NCI-H526 (cell line): ENCODE data around the gene CYB561D2.

Experiments used
- DNase-seq, 2 experiments: peaks; one replicate each; lab custom pipeline; 2025; lab: John Stamatoyannopoulos, UW

Gene CYB561D2

GRCh38 chr3:50390508-50391224 lies 40.0 kb downstream of the CYB561D2 start:
- DNase-seq = no peak

- no peak for DNase-seq
Observed at GRCh38 chr3:50392101-50392715, 41.5 kb downstream of the CYB561D2 start.

GRCh38 chr3:50393061-50393460 lies 42.4 kb downstream of the CYB561D2 start:
- no peak for DNase-seq

GRCh38 chr3:50395070-50395860 lies 44.6 kb downstream of the CYB561D2 start:
- DNase-seq = no peak

- no peak for DNase-seq
Observed at GRCh38 chr3:50396502-50396901, 45.8 kb downstream of the CYB561D2 start.

GRCh38 chr3:50401978-50402595 lies 51.4 kb downstream of the CYB561D2 start:
- no peak for DNase-seq
